Activated CD4-positive, alpha-beta T cell treated with anti-CD3 and anti-CD28 coated beads, Interleukin-2, amount 10 ng/mL, durations not matched to agents 24 days and 14 days (primary cell): ENCODE results near the gene HSPA1B. TPM values are rescaled to one million over a fixed set of nuclear protein-coding genes. Genes with fewer than 3 reads are reported as not detected.
"Not testable (repeated sequence)": the region's sequence is repeated elsewhere in the genome, so short reads cannot be mapped to it uniquely, and the experiment has no call there.

Experiments used
- DNase-seq: peaks from one replicate; pipeline ENCODE4 v3.0.0; 2022
- H3K27ac Mint-ChIP-seq: one replicate; pipeline ENCODE4 v1.8.0; 2022; ENCODE audit warnings: mild to moderate bottlenecking, mixed read lengths
- H3K27me3 Mint-ChIP-seq: one replicate; pipeline ENCODE4 v1.8.0; 2022; ENCODE audit warnings: mixed read lengths
- H3K36me3 Mint-ChIP-seq: one replicate; pipeline ENCODE4 v1.8.0; 2022; ENCODE audit warnings: low read depth, mild to moderate bottlenecking, mixed read lengths
- H3K4me1 Mint-ChIP-seq: one replicate; pipeline ENCODE4 v1.8.0; 2021; ENCODE audit warnings: mixed read lengths
- H3K4me3 Mint-ChIP-seq: one replicate; pipeline ENCODE4 v1.8.0; 2022; ENCODE audit warnings: mild to moderate bottlenecking, moderate library complexity, mixed read lengths
- H3K9me3 Mint-ChIP-seq: one replicate; pipeline ENCODE4 v1.8.0; 2021; ENCODE audit warnings: mixed read lengths
- intact Hi-C: fragments of 100-400 bp; cut with micrococcal nuclease; formaldehyde crosslinking; loops from one replicate; pipeline ENCODE4 v1.15.1; 2023
- total RNA-seq: library from RNA; stranded (reverse); gene quantifications from 2 replicates; pipeline ENCODE4 v1.2.3, GENCODE V29; 2022

HSPA1B gene
- total RNA-seq, 1 donor from 2014 or later, result 156 TPM

GRCh38 chr6:31844507-31844906 is 17.0 kb downstream of the HSPA1B start:
- H3K4me1 Mint-ChIP-seq, result peaks cover 2% of the 10 kb centered on the region
- peak overlapping the region; percentile 56 for H3K27ac Mint-ChIP-seq
- no peak overlapping the region for H3K4me3 Mint-ChIP-seq

GRCh38 chr6:31847276-31847978 is 19.9 kb downstream of the HSPA1B start:
- Mint-ChIP-seq H3K4me1 (no peaks in the 10 kb centered on the region), H3K27ac (no peak overlapping the region), H3K36me3 (peaks cover 3% of the 10 kb centered on the region), H3K4me3 (no peak overlapping the region), H3K9me3 (no peaks in the 10 kb centered on the region), H3K27me3 (no peaks in the 10 kb centered on the region)
- DNase-seq, result no peak
- intact Hi-C loops, result no loop called here

More at GRCh38 chr6:31844507-31844906, 17.0 kb downstream of the HSPA1B start:
- Mint-ChIP-seq H3K27me3 (no peaks in the 10 kb centered on the region), H3K36me3 (peaks cover 20% of the 10 kb centered on the region), H3K9me3 (no peaks in the 10 kb centered on the region)
- no peak for DNase-seq
- intact Hi-C loops, result no loop called here

GRCh38 chr6:31850765-31851484 is 23.4 kb downstream of the HSPA1B start:
- DNase-seq, result no peak
- H3K27me3 Mint-ChIP-seq, result no peaks in the 10 kb centered on the region
- no peak overlapping the region for H3K27ac Mint-ChIP-seq
- no peaks in the 10 kb centered on the region for H3K9me3 Mint-ChIP-seq
- H3K4me3 Mint-ChIP-seq, result no peak overlapping the region
- intact Hi-C loops, result no loop called here
- no peaks in the 10 kb centered on the region for H3K4me1 Mint-ChIP-seq
- H3K36me3 Mint-ChIP-seq, result peaks cover 2% of the 10 kb centered on the region

- intact Hi-C loops, result no loop called here
- Mint-ChIP-seq H3K36me3 (peaks cover 2% of the 10 kb centered on the region), H3K4me1 (no peaks in the 10 kb centered on the region), H3K9me3 (no peaks in the 10 kb centered on the region), H3K4me3 (no peak overlapping the region), H3K27me3 (no peaks in the 10 kb centered on the region), H3K27ac (no peak overlapping the region)
- no peak for DNase-seq
Measured at GRCh38 chr6:31851485-31851832, 23.9 kb downstream of the HSPA1B start.

GRCh38 chr6:31851980-31852718 is 24.6 kb downstream of the HSPA1B start:
- H3K36me3 Mint-ChIP-seq, H3K27ac Mint-ChIP-seq, H3K27me3 Mint-ChIP-seq, H3K4me3 Mint-ChIP-seq, H3K4me1 Mint-ChIP-seq, intact Hi-C loops, DNase-seq, H3K9me3 Mint-ChIP-seq: not testable (repeated sequence)

GRCh38 chr6:31857774-31858173 is 30.2 kb downstream of the HSPA1B start:
- peaks cover 15% of the 10 kb centered on the region for H3K4me1 Mint-ChIP-seq
- DNase-seq, H3K9me3 Mint-ChIP-seq, H3K27me3 Mint-ChIP-seq, H3K4me3 Mint-ChIP-seq, intact Hi-C loops, H3K27ac Mint-ChIP-seq: not testable (repeated sequence)
- H3K36me3 Mint-ChIP-seq, result peaks cover 12% of the 10 kb centered on the region

GRCh38 chr6:31858707-31859106 is 31.2 kb downstream of the HSPA1B start:
- H3K27ac Mint-ChIP-seq, result no peak overlapping the region
- peaks cover 14% of the 10 kb centered on the region for H3K36me3 Mint-ChIP-seq
- intact Hi-C loops, result no loop called here
- H3K9me3 Mint-ChIP-seq, result no peaks in the 10 kb centered on the region
- H3K4me3 Mint-ChIP-seq, result no peak overlapping the region
- DNase-seq, result no peak
- H3K27me3 Mint-ChIP-seq, result peaks cover 3% of the 10 kb centered on the region
- H3K4me1 Mint-ChIP-seq, result peaks cover 18% of the 10 kb centered on the region

- Mint-ChIP-seq H3K9me3 (no peaks in the 10 kb centered on the region), H3K36me3 (peaks cover 14% of the 10 kb centered on the region), H3K4me3 (no peak overlapping the region), H3K27me3 (peaks cover 3% of the 10 kb centered on the region), H3K4me1 (peaks cover 19% of the 10 kb centered on the region), H3K27ac (no peak overlapping the region)
- intact Hi-C loops, result loop anchor here (10.0 kb wide), 1 partner anchor 315 kb away; the partner anchor contains the start of genes ATP6V1G2, DDX39B and NFKBIL1
- no peak for DNase-seq
Measured at GRCh38 chr6:31859923-31860322, 32.4 kb downstream of the HSPA1B start.

- intact Hi-C loops, result loop anchor here (10.0 kb wide), 1 partner anchor 316 kb away; the partner anchor contains the start of genes ATP6V1G2, DDX39B and NFKBIL1
- no peak overlapping the region for H3K4me3 Mint-ChIP-seq
- H3K27me3 Mint-ChIP-seq, result peaks cover 3% of the 10 kb centered on the region
- peaks cover 21% of the 10 kb centered on the region for H3K4me1 Mint-ChIP-seq
- peaks cover 14% of the 10 kb centered on the region for H3K36me3 Mint-ChIP-seq
- H3K27ac Mint-ChIP-seq, result no peak overlapping the region
- DNase-seq, result no peak
- H3K9me3 Mint-ChIP-seq, result no peaks in the 10 kb centered on the region
Measured at GRCh38 chr6:31860349-31860748, 32.8 kb downstream of the HSPA1B start.

- Mint-ChIP-seq H3K9me3 (no peaks in the 10 kb centered on the region), H3K4me1 (peaks cover 21% of the 10 kb centered on the region), H3K4me3 (peak overlapping the region; percentile 93), H3K27ac (no peak overlapping the region), H3K36me3 (peaks cover 14% of the 10 kb centered on the region), H3K27me3 (peaks cover 3% of the 10 kb centered on the region)
- DNase-seq, result no peak
- intact Hi-C loops, result loop anchor here (10.0 kb wide), 1 partner anchor 316 kb away; the partner anchor contains the start of genes ATP6V1G2, DDX39B and NFKBIL1
Measured at GRCh38 chr6:31861150-31861549, 33.6 kb downstream of the HSPA1B start.

- Mint-ChIP-seq H3K27ac (peak overlapping the region; percentile 91), H3K27me3 (peaks cover 3% of the 10 kb centered on the region), H3K4me3 (peak overlapping the region; percentile 93), H3K4me1 (peaks cover 21% of the 10 kb centered on the region), H3K36me3 (peaks cover 14% of the 10 kb centered on the region), H3K9me3 (no peaks in the 10 kb centered on the region)
- peak; percentile 66 for DNase-seq
- intact Hi-C loops, result loop anchor here (1.0 to 10.0 kb wide), 4 partner anchors 28 to 1409 kb away; partner anchors contain the start of genes ATP6V1G2, DDX39B, NFKBIL1 and VPS52
Measured at GRCh38 chr6:31861919-31862343, 34.4 kb downstream of the HSPA1B start.

- intact Hi-C loops, result loop anchor here (1.0 to 10.0 kb wide), 8 partner anchors 28 to 1408 kb away; partner anchors contain the start of genes ABHD16A, ATP6V1G2, DDX39B and EHMT2
- Mint-ChIP-seq H3K27me3 (peaks cover 3% of the 10 kb centered on the region), H3K36me3 (peaks cover 14% of the 10 kb centered on the region), H3K27ac (peak within 1 kb of the TSS; percentile 91), H3K4me1 (peaks cover 21% of the 10 kb centered on the region), H3K4me3 (peak within 1 kb of the TSS; percentile 93), H3K9me3 (no peaks in the 10 kb centered on the region)
- peak; percentile 100 for DNase-seq
Measured at GRCh38 chr6:31862344-31863235, 35.1 kb downstream of the HSPA1B start, which contains the start of gene NEU1. TSS of gene NEU1 (minus strand) at chr6:31862821. CDS start at chr6:31862776, 45 bp downstream.
